ENCODE data around the gene PBX2. TPM values are rescaled to one million over a fixed set of nuclear protein-coding genes. Genes with fewer than 3 reads are reported as not detected.

PBX2 gene
- total and polyA plus RNA-seq, 2 donors (not counting 1 experiment from before 2014, with no cell fraction given): 35.0 to 39.4 TPM

DNA sequence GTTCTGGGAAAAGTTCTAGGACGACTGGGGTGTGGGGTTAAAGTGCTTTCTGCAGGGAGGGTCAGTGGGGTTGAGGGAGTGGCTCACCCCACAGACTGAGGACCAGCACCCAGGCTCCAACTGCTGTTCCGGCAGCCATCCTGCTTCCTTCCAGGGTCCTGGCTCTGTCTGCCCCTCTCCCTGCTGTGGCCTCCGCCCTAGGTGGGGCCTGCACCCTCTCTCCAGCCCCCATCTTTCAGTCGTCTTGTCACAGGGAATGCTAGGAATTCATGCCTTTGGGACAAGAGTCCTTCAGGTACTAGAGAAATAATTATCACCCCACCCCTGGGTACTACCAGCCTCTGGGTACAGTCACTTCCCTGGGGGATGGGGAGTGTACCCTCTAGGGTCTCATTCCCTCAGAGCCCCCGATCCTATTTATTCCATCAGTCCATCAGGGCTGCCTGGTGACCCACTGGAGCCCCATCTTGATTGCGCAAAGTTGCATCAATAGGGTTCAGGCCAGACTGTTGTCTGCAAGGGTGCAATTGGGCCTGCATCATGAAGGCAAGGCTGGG, 5.8 kb downstream of the PBX2 start, which contains the start of gene AGER:
Gene AGER, minus strand, starts transcription at position 170 of the 557 bp plus-strand sequence. Its CDS starts 31 bp downstream, at position 139.
- Histone ChIP-seq H3K36me3 (ENCODE audit: control insufficient read depth, insufficient read depth, low read length) (peaks cover 15% of the 10 kb centered on the region), H3K79me2 (ENCODE audit: control insufficient read depth, insufficient read depth, low read length) (peaks cover 19% of the 10 kb centered on the region), H2AFZ (ENCODE audit: low read length) (no peak within 1 kb of the TSS), H3K27ac (ENCODE audit: insufficient read depth, low read length) (no peak within 1 kb of the TSS), H3K27me3 (ENCODE audit: control insufficient read depth, insufficient read depth, low read length) (no peaks in the 10 kb centered on the region), H4K20me1 (ENCODE audit: control insufficient read depth, extremely low read depth, insufficient read depth, low read length) (no peaks in the 10 kb centered on the region), H3K4me1 (ENCODE audit: control insufficient read depth, extremely low read depth, insufficient read depth, low read length) (peaks cover 5% of the 10 kb centered on the region), H3K4me2 (ENCODE audit: extremely low read depth, insufficient read depth, low read length) (no peak within 1 kb of the TSS), H3K9ac (ENCODE audit: insufficient read depth, low read length) (no peak within 1 kb of the TSS), H3K9me3 (ENCODE audit: control insufficient read depth, insufficient read depth, low read depth, low read length) (no peaks in the 10 kb centered on the region), H3K4me3 (replicated peaks in 1 of 4; ENCODE audit: control extremely low read depth in 1 of 4, insufficient read depth in 1 of 4, low read depth in 3 of 4, low read length in 4 of 4) (no peak within 1 kb of the TSS)
- DNase-seq (ENCODE audit: low read depth in 2 of 2): no peak
- TF ChIP-seq, protein P1, sequence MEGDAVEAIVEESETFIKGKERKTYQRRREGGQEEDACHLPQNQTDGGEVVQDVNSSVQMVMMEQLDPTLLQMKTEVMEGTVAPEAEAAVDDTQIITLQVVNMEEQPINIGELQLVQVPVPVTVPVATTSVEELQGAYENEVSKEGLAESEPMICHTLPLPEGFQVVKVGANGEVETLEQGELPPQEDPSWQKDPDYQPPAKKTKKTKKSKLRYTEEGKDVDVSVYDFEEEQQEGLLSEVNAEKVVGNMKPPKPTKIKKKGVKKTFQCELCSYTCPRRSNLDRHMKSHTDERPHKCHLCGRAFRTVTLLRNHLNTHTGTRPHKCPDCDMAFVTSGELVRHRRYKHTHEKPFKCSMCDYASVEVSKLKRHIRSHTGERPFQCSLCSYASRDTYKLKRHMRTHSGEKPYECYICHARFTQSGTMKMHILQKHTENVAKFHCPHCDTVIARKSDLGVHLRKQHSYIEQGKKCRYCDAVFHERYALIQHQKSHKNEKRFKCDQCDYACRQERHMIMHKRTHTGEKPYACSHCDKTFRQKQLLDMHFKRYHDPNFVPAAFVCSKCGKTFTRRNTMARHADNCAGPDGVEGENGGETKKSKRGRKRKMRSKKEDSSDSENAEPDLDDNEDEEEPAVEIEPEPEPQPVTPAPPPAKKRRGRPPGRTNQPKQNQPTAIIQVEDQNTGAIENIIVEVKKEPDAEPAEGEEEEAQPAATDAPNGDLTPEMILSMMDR (conservative IDR thresholded peaks at IDR 0.05 in 1 of 2, IDR thresholded peaks at IDR 0.05 in 1 of 2; ENCODE audit: low read depth in 1 of 2, low read length in 2 of 2): no peak
- no peak for TF ChIP-seq EZH2 (IDR thresholded peaks at IDR 0.05; ENCODE audit: low read length, missing control alignments)

DNA sequence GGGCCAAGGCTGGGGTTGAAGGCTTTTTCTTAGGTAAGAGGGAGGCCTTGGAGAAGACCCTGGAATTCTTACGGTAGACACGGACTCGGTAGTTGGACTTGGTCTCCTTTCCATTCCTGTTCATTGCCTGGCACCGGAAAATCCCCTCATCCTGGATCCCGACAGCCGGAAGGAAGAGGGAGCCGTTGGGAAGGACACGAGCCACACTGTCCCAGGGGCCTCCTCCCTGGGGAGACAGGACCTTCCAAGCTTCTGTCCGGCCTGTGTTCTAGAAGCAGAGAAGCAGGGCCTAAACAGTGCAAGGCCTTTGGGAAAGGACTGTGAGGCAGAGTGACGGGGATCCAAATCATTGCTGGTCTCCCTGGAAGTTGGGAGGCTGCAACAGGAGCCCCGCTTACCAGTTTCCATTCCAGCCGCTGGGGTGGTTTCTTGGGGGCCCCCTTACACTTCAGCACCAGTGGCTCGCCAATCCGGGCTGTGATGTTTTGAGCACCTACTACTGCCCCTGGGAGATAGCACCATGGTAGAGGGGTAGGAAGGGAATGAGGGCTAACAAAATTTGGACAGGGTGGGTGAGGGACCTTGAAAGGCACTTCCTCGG, 6.4 kb downstream of the PBX2 start:
- Histone ChIP-seq H3K4me3 (replicated peaks in 1 of 4; ENCODE audit: control extremely low read depth in 1 of 4, insufficient read depth in 1 of 4, low read depth in 3 of 4, low read length in 4 of 4) (no peak overlapping the region), H3K27ac (ENCODE audit: insufficient read depth, low read length) (no peak overlapping the region), H3K79me2 (ENCODE audit: control insufficient read depth, insufficient read depth, low read length) (peaks cover 18% of the 10 kb centered on the region), H4K20me1 (ENCODE audit: control insufficient read depth, extremely low read depth, insufficient read depth, low read length) (no peaks in the 10 kb centered on the region), H3K9ac (ENCODE audit: insufficient read depth, low read length) (no peak overlapping the region), H2AFZ (ENCODE audit: low read length) (no peak overlapping the region), H3K9me3 (ENCODE audit: control insufficient read depth, insufficient read depth, low read depth, low read length) (no peaks in the 10 kb centered on the region), H3K36me3 (ENCODE audit: control insufficient read depth, insufficient read depth, low read length) (peaks cover 15% of the 10 kb centered on the region), H3K4me1 (ENCODE audit: control insufficient read depth, extremely low read depth, insufficient read depth, low read length) (peaks cover 2% of the 10 kb centered on the region), H3K27me3 (ENCODE audit: control insufficient read depth, insufficient read depth, low read length) (no peaks in the 10 kb centered on the region), H3K4me2 (ENCODE audit: extremely low read depth, insufficient read depth, low read length) (no peak overlapping the region)
- no peak for DNase-seq (ENCODE audit: low read depth in 2 of 2)
- TF ChIP-seq EZH2 (IDR thresholded peaks at IDR 0.05; ENCODE audit: low read length, missing control alignments): no peak
- TF ChIP-seq, protein P1 (conservative IDR thresholded peaks at IDR 0.05 in 1 of 2, IDR thresholded peaks at IDR 0.05 in 1 of 2; ENCODE audit: low read depth in 1 of 2, low read length in 2 of 2): no peak

DNA sequence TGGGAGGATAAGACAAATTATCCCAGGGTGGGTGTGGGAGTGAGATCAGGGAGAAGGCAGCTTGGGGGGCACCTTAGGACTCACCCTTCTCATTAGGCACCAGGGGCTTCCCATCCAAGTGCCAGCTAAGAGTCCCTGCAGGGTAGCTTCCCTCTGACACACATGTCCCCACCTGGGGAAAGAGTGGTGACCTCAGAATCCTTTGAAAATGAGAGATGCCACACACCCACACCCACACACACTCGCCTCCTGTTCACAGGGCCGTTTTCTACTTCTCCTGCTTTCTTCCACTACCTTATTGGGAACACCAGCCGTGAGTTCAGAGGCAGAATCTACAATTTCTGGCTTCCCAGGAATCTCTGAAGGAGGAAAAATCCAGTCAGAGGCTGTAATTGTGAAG, 7.0 kb downstream of the PBX2 start:
- TF ChIP-seq, protein P1 (conservative IDR thresholded peaks at IDR 0.05 in 1 of 2, IDR thresholded peaks at IDR 0.05 in 1 of 2; ENCODE audit: low read depth in 1 of 2, low read length in 2 of 2): no peak
- no peak for TF ChIP-seq EZH2 (IDR thresholded peaks at IDR 0.05; ENCODE audit: low read length, missing control alignments)
- Histone ChIP-seq H3K4me1 (ENCODE audit: control insufficient read depth, extremely low read depth, insufficient read depth, low read length) (peaks cover 2% of the 10 kb centered on the region), H3K9ac (ENCODE audit: insufficient read depth, low read length) (no peak overlapping the region), H2AFZ (ENCODE audit: low read length) (no peak overlapping the region), H3K4me3 (replicated peaks in 1 of 4; ENCODE audit: control extremely low read depth in 1 of 4, insufficient read depth in 1 of 4, low read depth in 3 of 4, low read length in 4 of 4) (no peak overlapping the region), H3K27me3 (ENCODE audit: control insufficient read depth, insufficient read depth, low read length) (no peaks in the 10 kb centered on the region), H3K36me3 (ENCODE audit: control insufficient read depth, insufficient read depth, low read length) (peaks cover 15% of the 10 kb centered on the region), H3K27ac (ENCODE audit: insufficient read depth, low read length) (no peak overlapping the region), H3K4me2 (ENCODE audit: extremely low read depth, insufficient read depth, low read length) (no peak overlapping the region), H3K79me2 (ENCODE audit: control insufficient read depth, insufficient read depth, low read length) (peaks cover 15% of the 10 kb centered on the region), H4K20me1 (ENCODE audit: control insufficient read depth, extremely low read depth, insufficient read depth, low read length) (no peaks in the 10 kb centered on the region), H3K9me3 (ENCODE audit: control insufficient read depth, insufficient read depth, low read depth, low read length) (no peaks in the 10 kb centered on the region)
- DNase-seq (ENCODE audit: low read depth in 2 of 2): no peak

All from fibroblast of lung (primary cell).